Hippocampal formation (tissue), 2 donors: Measurements from ENCODE around the gene NECTIN1.
A peak's percentile ranks its signal among the peaks of the same experiment; 100 is the strongest.

Experiments
- DNase-seq, 2 donors: peaks; one replicate each; lab custom pipeline; 2025; lab: John Stamatoyannopoulos, UW

Gene NECTIN1

GRCh38 chr11:119713359-119714040 is 15.5 kb downstream of the NECTIN1 start:
- DNase-seq, result no peak

- DNase-seq, result no peak
Measured at GRCh38 chr11:119712459-119713358, 16.3 kb downstream of the NECTIN1 start.

- DNase-seq, result no peak
Measured at GRCh38 chr11:119712006-119712405, 17.0 kb downstream of the NECTIN1 start.

- no peak for DNase-seq
Measured at GRCh38 chr11:119711476-119711875, 17.5 kb downstream of the NECTIN1 start.

GRCh38 chr11:119710417-119710816 is 18.6 kb downstream of the NECTIN1 start:
- DNase-seq, result no peak

GRCh38 chr11:119709638-119710346 is 19.2 kb downstream of the NECTIN1 start:
- peak in 1 of 2 donors; percentile 56 for DNase-seq

- DNase-seq, result no peak
Measured at GRCh38 chr11:119709171-119709570, 19.8 kb downstream of the NECTIN1 start.

GRCh38 chr11:119708384-119708783 is 20.6 kb downstream of the NECTIN1 start:
- no peak for DNase-seq

GRCh38 chr11:119706887-119707286 is 22.1 kb downstream of the NECTIN1 start:
- no peak for DNase-seq

- no peak for DNase-seq
Measured at GRCh38 chr11:119706029-119706428, 23.0 kb downstream of the NECTIN1 start.

GRCh38 chr11:119705362-119705761 is 23.6 kb downstream of the NECTIN1 start:
- DNase-seq, result no peak

GRCh38 chr11:119704849-119705248 is 24.2 kb downstream of the NECTIN1 start:
- DNase-seq, result no peak

GRCh38 chr11:119701591-119702549 is 27.1 kb downstream of the NECTIN1 start:
- no peak for DNase-seq

GRCh38 chr11:119700536-119701346 is 28.3 kb downstream of the NECTIN1 start:
- no peak for DNase-seq

GRCh38 chr11:119700030-119700429 is 29.0 kb downstream of the NECTIN1 start:
- no peak for DNase-seq

- DNase-seq, result no peak
Measured at GRCh38 chr11:119699227-119699626, 29.8 kb downstream of the NECTIN1 start.

- DNase-seq, result no peak
Measured at GRCh38 chr11:119697882-119698281, 31.1 kb downstream of the NECTIN1 start.

GRCh38 chr11:119697445-119697844 is 31.6 kb downstream of the NECTIN1 start:
- no peak for DNase-seq

- DNase-seq, result no peak
Measured at GRCh38 chr11:119696378-119697222, 32.4 kb downstream of the NECTIN1 start.

GRCh38 chr11:119694334-119694733 is 34.7 kb downstream of the NECTIN1 start:
- DNase-seq, result no peak
